ENCODE data around the gene TMED9. TPM values are rescaled to one million over a fixed set of nuclear protein-coding genes. Genes with fewer than 3 reads are reported as not detected.

The TMED9 gene
- total and polyA plus RNA-seq, 9 of the 15 experiments (the other 6 are each of a cell fraction or from before 2014, with no cell fraction given) = 43.7 to 301 (median 90.0) TPM

GRCh38 chr5:177599731-177600507 is 7.9 kb downstream of the TMED9 start, which contains the start of gene B4GALT7 (continued):
- TF ChIP-seq E2F8 (IDR thresholded peaks at IDR 0.05; ENCODE audit: low read depth, partially characterized antibody) (no peak), ZNF592 (IDR thresholded peaks at IDR 0.05) (peak; percentile 55; the same call in 1 of the 2 replicates), ZC3H11A (IDR thresholded peaks at IDR 0.05; ENCODE audit: low read depth, low read length) (peak; percentile 84; the same call in 1 of the 2 replicates), FOSL1 (tag; conservative IDR thresholded peaks at IDR 0.05) (0 out of 2 replicates have a peak, but pooled peaks have one; percentile 11), GABPA (tag; conservative IDR thresholded peaks at IDR 0.05; ENCODE audit: low read depth) (peak; percentile 93), ZNF668 (CRISPR knock-in tag; IDR thresholded peaks at IDR 0.05) (no peak), EP400 (IDR thresholded peaks at IDR 0.05) (peak; percentile 48; the same call in 1 of the 2 replicates), TOE1 (IDR thresholded peaks at IDR 0.05; ENCODE audit: borderline replicate concordance) (0 out of 2 replicates have a peak, but pooled peaks have one; percentile 52), TOE1 (CRISPR knock-in tag; IDR thresholded peaks at IDR 0.05; ENCODE audit: borderline replicate concordance, low read depth) (0 out of 2 replicates have a peak, but pooled peaks have one; percentile 45), CCNT2 (IDR thresholded peaks at IDR 0.05; ENCODE audit: borderline replicate concordance, extremely low read depth, insufficient read length, low read depth, low read length) (peak; percentile 93), ARID1B (IDR thresholded peaks at IDR 0.05) (peak; percentile 20; the same call in 1 of the 2 replicates), RAD51 (IDR thresholded peaks at IDR 0.05; ENCODE audit: borderline replicate concordance, low read depth) (no peak), ZNF518B (CRISPR knock-in tag; IDR thresholded peaks at IDR 0.05) (no peak), THRB (CRISPR knock-in tag; conservative IDR thresholded peaks at IDR 0.05) (no peak)

Measured in K562 (cell line).